ENCODE measurements around the gene SCFD1.
"Not testable (repeated sequence)": the region's sequence is repeated elsewhere in the genome, so short reads cannot be mapped to it uniquely, and the experiment has no call there.

Gene SCFD1

DNA sequence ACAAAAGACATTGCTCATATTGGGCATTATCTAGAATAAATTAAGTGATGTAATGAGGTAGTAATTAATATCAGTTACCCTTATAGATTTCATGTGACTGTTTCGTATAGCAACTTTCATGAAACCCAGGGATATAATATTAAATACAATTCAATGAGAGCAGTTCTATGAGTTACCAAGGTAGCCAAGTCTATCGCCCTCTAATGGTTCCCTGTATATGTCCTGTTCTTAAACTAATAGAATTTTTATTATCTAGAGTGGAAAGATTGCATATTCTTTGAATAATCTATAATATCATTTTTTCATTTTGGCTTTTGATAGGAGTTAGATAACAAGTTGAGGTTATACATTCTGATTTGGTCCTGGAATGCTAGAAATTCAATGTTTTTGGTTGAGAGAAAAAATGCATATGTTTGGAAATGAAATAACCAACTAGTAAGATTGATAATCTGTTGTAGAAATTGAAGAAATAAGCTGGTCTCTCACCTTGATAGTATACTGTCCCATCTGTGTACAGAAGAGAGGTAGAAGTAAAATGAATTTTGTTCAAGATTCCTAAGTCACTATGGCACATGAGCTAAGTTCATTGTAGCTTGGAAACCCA lies 59.7 kb downstream of the SCFD1 start:
- no peak overlapping the region for H3K4me3 ChIP-seq (ENCODE audit: low read length)
- H3K79me2 ChIP-seq (ENCODE audit: control insufficient read depth, low read length) = no peaks in the 10 kb centered on the region
- TF ChIP-seq, protein P1, sequence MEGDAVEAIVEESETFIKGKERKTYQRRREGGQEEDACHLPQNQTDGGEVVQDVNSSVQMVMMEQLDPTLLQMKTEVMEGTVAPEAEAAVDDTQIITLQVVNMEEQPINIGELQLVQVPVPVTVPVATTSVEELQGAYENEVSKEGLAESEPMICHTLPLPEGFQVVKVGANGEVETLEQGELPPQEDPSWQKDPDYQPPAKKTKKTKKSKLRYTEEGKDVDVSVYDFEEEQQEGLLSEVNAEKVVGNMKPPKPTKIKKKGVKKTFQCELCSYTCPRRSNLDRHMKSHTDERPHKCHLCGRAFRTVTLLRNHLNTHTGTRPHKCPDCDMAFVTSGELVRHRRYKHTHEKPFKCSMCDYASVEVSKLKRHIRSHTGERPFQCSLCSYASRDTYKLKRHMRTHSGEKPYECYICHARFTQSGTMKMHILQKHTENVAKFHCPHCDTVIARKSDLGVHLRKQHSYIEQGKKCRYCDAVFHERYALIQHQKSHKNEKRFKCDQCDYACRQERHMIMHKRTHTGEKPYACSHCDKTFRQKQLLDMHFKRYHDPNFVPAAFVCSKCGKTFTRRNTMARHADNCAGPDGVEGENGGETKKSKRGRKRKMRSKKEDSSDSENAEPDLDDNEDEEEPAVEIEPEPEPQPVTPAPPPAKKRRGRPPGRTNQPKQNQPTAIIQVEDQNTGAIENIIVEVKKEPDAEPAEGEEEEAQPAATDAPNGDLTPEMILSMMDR (IDR thresholded peaks at IDR 0.05; ENCODE audit: low read depth, low read length, poor library complexity, severe bottlenecking) = peak; percentile 49
- no peak for TF ChIP-seq EZH2phosphoT487 (IDR thresholded peaks at IDR 0.05; ENCODE audit: borderline replicate concordance, low read length)
- peaks cover 29% of the 10 kb centered on the region for H3K36me3 ChIP-seq (ENCODE audit: control insufficient read depth, low read length)
- H3K27ac ChIP-seq (ENCODE audit: low read depth, low read length) = no peak overlapping the region
- H3K4me2 ChIP-seq (ENCODE audit: low read length) = no peak overlapping the region
- H3K9me3 ChIP-seq (ENCODE audit: control insufficient read depth, insufficient read depth, low read length) = no peaks in the 10 kb centered on the region
- H3K9me2 ChIP-seq (replicated peaks; ENCODE audit: control insufficient read depth, low read length) = no peaks in the 10 kb centered on the region
- H3K27me3 ChIP-seq (ENCODE audit: control insufficient read depth, low read length) = no peaks in the 10 kb centered on the region
- H4K20me1 ChIP-seq (ENCODE audit: control insufficient read depth, insufficient read depth, low read depth, low read length) = no peaks in the 10 kb centered on the region
- H3K4me1 ChIP-seq (ENCODE audit: control insufficient read depth, low read length) = no peaks in the 10 kb centered on the region
- no peaks in the 10 kb centered on the region for H3F3A ChIP-seq (ENCODE audit: control insufficient read depth, insufficient read depth)

DNA sequence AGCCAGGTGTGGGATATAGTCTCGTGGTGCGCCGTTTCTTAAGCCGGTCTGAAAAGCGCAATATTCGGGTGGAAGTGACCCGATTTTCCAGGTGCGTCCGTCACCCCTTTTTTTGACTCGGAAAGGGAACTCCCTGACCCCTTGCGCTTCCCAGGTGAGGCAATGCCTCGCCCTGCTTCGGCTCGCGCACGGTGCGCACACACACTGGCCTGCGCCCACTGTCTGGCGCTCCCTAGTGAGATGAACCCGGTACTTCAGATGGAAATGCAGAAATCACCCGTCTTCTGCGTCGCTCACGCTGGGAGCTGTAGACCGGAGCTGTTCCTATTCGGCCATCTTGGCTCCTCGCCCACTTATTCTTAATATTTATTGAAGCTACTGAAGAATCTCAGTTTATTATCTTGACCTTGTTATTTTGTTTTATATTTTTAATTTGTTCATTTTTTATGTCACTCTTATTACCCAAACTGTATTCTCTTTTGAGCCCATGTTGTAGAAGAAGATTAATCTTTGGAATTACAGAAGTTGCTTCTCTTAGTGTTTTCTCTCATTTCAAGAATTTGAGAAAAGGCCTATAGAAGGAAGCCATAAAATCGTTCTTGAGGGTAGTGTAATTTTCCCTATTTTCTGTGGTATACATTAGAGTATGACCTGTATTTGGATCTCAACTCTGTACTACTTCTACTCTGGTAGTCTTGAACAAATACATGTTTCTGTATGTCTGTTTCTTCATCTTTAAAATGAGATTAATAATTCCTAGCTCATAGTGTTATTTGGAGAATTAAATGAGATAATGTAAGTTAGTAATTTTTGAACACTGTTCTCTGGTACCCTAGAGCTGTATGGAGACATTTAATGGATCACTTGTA lies 68.6 kb downstream of the SCFD1 start:
- H3K27ac ChIP-seq (ENCODE audit: low read depth, low read length); H3K4me2 ChIP-seq (ENCODE audit: low read length); H4K20me1 ChIP-seq (ENCODE audit: control insufficient read depth, insufficient read depth, low read depth, low read length): not testable (repeated sequence)

DNA sequence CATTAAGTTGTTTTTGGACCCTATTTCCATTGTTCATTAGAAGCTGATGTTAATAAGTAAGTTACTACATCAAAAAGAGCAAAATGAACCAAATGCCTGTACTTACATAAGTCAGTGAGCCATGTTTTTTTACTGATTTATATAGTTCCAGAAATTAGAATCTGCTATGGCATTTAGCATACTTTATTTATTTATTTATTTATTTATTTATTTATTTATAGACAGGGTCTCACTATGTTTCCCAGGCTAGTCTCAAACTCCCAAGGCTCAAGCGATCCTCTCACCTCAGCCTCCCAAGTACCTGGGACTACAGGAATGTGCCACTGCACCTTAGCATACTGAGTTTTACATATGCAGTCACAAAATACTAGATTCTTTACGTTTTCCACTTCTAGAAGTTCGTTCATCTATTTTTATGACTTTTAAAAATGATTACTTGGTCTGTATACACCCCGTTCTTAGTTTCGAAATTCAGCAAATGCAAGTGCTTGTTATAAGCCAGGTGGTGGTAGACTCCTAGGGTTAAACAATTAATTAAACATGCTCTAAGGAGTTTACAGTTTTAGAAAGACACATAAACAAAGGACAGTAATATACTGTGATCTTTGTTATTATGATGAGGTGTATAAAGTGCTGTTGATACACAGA lies 69.8 kb downstream of the SCFD1 start:
- no peaks in the 10 kb centered on the region for H3K9me2 ChIP-seq (replicated peaks; ENCODE audit: control insufficient read depth, low read length)
- H3F3A ChIP-seq (ENCODE audit: control insufficient read depth, insufficient read depth) = no peaks in the 10 kb centered on the region
- peaks cover 4% of the 10 kb centered on the region; the same call in 1 of the 2 replicates for H3K36me3 ChIP-seq (ENCODE audit: control insufficient read depth, low read length)
- no peaks in the 10 kb centered on the region for H3K27me3 ChIP-seq (ENCODE audit: control insufficient read depth, low read length)
- no peak overlapping the region for H3K27ac ChIP-seq (ENCODE audit: low read depth, low read length)
- TF ChIP-seq, protein P1 (IDR thresholded peaks at IDR 0.05; ENCODE audit: low read depth, low read length, poor library complexity, severe bottlenecking) = no peak
- no peak for TF ChIP-seq EZH2phosphoT487 (IDR thresholded peaks at IDR 0.05; ENCODE audit: borderline replicate concordance, low read length)
- H3K4me3 ChIP-seq (ENCODE audit: low read length) = no peak overlapping the region
- H3K4me1 ChIP-seq (ENCODE audit: control insufficient read depth, low read length) = no peaks in the 10 kb centered on the region
- H3K4me2 ChIP-seq (ENCODE audit: low read length) = no peak overlapping the region
- no peaks in the 10 kb centered on the region for H3K9me3 ChIP-seq (ENCODE audit: control insufficient read depth, insufficient read depth, low read length)
- no peaks in the 10 kb centered on the region for H3K79me2 ChIP-seq (ENCODE audit: control insufficient read depth, low read length)
- H4K20me1 ChIP-seq (ENCODE audit: control insufficient read depth, insufficient read depth, low read depth, low read length) = no peaks in the 10 kb centered on the region

More for the DNA sequence above, 68.6 kb downstream of the SCFD1 start:
- not testable (repeated sequence) for H3K79me2 ChIP-seq (ENCODE audit: control insufficient read depth, low read length); H3K4me3 ChIP-seq (ENCODE audit: low read length); H3K36me3 ChIP-seq (ENCODE audit: control insufficient read depth, low read length); H3K9me2 ChIP-seq (replicated peaks; ENCODE audit: control insufficient read depth, low read length); H3F3A ChIP-seq (ENCODE audit: control insufficient read depth, insufficient read depth); H3K9me3 ChIP-seq (ENCODE audit: control insufficient read depth, insufficient read depth, low read length); H3K4me1 ChIP-seq (ENCODE audit: control insufficient read depth, low read length); H3K27me3 ChIP-seq (ENCODE audit: control insufficient read depth, low read length)

Data from DOHH2 (cell line).